HL-60/S4 treated with retinoic acid at 250 ng/mL for 4 days and 3 days (cell line): ENCODE results near the gene ITLN2.
"Not testable (repeated sequence)": the region's sequence is repeated elsewhere in the genome, so short reads cannot be mapped to it uniquely, and the experiment has no call there.

Source experiments
- in situ Hi-C: fragments of 300-500 bp; cut with MboI; formaldehyde crosslinking; loops from 2 replicates; pipeline ENCODE4 v1.7.0; 2022; ENCODE audit warnings: low sequenced_read_pairs

The ITLN2 gene

DNA sequence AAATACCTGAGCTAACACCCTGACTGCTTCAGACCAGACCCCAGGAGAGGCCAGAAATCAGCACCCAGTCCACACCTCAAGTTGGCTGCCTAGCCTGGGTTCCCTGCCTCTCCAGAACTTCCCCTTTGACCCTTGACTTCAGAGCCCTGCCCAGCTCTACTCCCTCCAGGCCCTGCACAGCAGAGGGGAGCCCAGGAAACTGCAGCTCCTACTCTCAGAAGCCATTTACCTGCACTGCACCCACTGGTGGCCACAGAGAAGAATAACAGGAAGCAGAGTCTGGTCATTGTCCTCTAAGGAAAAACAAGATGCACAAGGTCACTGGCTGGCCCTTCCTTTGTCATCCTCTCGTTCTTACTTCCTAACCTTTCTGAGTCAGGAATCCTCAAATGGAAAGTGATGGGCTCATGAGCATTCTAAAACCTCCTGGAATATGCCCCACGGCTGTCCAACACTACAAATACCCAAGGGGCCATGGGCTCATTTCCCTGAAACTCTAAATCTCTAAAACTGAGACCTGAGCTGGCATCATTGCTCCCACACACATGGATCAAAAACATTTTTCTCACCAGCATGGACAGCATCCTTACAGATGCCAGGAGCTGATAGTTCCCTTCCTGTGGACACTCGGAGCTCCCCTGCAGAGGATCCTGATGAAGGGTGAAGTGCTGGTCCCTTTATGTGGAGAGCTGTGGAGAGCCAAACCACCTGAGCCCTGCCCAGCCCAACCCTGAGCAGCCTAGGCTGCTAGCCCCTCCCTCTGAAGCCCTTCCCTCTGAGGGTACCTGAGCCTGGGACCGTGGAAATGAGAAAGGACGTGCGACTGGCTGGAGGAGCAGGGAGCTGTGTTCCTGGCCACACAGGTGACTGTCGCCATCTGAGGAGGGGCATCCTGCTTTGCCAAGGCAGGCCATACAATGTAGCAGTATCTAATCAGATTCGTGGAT, at the start of gene ITLN2:
TSS of gene ITLN2 (minus strand) at position 652 of the 947 bp plus-strand sequence. CDS start at position 584, 68 bp downstream.
- in situ Hi-C loops: loop anchor here (10.0 kb wide), 2 partner anchors 120 to 270 kb away; no protein-coding TSS in a partner anchor

DNA sequence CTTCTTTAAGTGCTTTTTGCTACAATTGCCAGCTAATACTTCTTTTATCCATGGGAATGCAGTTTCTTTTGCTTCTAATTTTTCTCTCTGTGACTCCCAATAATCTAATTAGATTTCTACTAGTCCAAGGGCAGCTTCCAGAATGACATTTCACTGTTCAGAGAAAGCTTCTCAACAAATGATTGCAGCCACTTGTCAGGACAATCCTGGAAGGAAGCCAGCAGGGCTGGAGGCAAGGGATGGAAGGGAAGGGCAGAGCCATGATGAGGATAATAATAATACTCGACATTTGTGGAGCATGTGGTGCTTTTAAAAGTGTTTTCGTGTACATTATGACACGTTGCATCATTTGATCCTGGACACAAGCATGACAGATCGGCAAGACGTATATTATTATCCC, 46.9 kb upstream of the ITLN2 start:
- in situ Hi-C loops: no loop called here

DNA sequence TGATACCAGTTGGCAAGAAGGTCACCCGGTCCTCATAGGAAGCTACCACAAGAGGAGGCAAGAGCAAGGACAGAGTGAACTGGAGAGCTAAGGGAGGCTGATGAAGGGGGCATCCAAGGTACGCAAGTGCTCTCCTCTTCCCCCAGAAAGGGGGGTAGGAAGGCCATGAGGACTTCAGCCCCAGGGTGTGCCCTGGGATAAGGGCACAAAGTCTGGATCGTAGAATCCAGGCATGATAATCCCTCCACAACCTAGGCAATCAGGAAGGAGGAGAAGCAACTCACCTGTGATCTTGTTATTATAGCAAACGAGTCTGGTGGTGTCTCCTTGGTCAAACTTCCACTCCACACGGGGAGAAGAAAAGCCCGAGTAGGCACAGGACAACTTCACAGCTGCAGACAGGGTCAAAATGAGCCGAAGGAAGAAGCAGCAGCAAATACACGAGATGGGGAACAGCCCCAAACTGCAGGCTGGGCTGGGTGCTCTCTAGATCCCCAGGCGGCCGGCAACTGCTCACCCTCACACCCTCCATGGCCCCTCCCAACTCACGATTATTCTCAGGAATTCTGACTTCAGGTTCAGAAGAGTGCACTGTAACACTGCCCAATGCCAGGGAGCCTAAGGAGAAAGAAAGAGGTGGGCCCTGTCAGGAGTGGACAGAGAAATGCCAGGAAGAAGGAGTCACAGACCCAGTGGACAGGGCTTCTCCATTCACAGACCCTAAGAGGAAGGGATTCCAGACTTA, 46.3 kb upstream of the ITLN2 start:
- in situ Hi-C loops: no loop called here

DNA sequence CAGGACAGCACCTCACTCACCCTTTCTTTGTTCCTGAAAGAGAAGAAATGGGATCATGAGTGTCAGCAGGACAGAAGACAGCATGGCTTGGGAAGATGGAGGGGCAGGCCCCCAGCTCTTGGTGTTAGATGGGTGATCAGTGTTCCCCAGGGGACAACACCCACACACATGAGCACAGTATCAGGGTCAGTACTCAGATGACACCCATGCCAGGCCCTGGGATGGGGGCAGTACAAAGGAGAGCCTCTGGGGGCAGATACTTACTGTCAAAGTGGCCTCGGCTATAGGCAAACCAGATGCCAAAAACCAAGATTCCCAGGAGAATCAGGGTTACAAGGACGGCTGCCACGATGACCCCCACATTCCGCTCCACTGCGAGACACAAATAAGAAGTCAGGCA, 44.8 kb upstream of the ITLN2 start:
- in situ Hi-C loops: no loop called here

DNA sequence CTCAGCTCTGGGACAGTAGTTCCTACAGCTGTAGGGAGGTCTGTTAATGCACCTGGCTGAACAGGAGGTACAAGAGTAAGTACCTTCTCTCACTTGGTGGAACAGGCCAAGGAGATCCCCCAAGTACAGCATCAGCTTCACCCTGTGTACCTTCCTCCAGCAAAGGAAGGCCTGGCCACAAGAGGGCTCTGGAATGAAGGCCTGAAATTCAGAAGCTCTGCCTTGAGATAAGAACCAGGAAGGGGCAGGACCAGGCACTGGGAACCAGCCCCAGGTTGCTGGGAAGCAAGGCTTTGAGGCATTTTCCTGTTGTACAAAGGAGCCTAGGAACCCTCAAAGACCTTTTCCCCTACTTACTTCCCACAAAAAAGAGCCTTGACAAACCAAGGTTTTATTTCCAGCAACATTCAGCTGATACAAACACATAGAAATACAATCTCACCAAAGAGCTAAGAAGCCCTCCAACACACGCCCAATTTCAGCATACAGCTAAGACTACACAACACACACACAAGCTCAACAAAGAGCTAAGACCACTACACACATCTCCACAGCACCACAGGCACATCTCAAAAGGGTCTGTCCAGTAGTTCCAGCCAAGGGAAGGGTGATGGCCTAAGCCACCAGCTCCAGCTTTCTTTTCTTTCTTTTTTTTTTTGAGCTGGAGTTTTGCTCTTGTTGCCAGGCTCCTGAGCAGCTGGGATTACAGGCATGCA, 42.9 kb upstream of the ITLN2 start:
- in situ Hi-C loops: no loop called here

DNA sequence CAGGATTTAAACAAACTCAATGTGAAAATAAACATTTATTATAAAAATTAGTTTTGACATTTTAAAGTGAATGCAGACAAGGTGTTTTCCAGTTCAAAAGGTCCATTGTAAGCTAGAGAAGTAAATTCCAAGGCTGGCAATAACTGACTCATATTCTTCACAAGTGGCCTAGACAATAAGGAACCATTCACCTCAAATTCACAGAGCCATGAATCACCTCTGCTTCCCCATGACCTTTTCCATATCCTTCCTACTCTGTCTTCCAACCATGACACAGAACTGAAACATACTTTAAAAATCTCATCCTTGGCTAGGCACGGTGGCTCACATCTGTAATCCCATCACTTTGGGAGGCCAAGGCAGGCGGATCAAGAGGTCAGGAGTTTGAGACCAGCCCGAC, 41.6 kb upstream of the ITLN2 start:
- in situ Hi-C loops: no loop called here

DNA sequence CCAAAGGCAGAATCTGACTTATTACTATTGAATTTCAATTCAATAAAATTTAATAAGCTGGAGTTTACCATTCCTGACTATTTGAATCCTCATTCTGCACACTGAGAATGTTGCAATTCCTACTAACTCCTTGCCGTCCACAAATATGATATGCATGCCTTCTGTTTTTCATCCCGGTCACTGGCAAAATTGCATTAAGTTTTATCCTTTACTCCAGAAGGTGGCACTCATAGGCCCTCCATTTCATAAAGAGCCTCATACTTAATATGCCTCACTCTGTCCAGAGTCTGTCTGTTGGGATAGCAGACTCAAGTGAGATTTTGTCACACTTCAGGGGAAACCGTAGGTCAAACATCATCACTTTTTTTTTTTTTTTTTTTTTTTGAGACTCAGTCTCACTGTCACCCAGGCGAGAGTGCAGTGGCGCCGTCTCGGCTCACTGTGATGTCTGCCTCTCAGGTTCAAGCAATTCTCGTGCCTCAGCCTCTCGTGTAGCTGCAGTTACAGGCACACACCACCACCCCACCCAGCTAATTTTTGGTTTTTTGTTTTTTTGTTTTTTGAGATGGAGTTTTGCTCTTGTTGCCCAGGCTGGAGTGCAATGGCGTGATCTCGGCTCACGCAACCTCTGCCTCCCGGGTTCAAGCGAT, 39.1 kb upstream of the ITLN2 start:
- in situ Hi-C loops: no loop called here

DNA sequence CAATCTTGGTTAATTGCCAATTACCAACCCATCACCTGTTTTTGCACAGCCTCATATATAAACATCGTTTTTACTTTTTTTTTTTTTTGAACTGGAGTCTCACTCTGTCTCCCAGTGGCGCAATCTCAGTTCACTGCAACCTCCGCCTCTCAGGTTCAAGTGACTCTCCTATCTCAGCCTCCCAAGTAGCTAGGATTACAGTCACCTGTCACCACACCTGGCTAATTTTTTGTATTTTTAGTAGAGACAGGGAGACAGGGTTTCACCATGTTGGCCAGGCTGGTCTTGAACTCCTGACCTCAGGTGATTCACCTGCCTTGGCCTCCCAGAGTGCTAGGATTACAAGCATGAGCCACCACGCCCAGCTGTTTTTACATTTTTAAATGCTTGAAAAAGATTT, 37.4 kb upstream of the ITLN2 start:
- in situ Hi-C loops: not testable (repeated sequence)

DNA sequence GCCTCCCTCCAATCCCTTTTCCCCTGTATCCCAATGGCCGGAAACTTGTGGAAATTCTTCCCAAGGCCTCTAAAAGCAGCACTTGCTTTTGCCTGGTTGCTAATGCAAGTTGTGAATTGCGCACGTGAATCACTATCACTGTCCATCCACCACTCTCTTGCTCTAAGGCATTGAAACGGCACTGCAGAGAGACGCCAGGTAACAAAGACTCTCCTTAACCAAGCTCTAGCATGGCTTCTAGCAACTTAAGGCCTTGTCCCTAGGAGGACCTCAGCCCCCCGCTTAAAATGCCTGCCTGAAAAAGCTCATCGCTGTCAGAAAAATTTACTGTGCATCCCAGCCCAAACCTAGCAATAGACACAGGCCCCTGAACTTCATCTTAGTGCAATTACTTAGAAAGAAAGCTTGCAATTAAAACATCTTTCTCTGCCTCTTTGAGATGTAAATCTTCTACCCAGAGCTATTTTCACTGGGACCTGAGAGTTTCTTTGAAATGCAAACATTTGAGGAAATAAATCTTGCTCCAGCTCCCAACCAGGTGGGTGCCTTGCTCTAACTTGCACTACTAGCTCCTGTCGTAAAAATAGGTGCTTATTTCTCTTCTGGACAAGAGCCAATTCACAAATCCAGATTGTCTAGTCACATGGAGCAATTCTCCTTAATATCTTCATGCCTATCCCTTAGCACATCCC, 32.9 kb upstream of the ITLN2 start:
- in situ Hi-C loops: no loop called here

DNA sequence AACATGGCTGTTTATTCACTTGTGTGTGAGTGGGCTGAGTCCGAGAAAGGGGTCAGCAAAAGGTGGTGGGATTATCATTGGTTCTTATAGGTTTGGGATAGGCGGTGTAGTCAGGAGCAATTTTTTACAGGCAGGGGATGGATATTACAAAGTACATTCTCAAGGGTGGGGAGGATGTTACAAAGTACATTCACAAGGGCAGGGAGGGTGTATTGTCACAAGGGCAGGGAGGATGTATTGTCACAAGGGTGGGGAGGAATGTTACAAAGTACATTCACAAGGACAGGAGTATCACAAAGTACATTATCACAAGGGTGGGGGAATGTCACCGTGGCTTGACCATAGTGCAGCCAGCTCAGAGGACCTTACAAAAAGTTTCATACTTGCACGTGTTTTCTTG, 31.1 kb upstream of the ITLN2 start:
- in situ Hi-C loops: no loop called here

DNA sequence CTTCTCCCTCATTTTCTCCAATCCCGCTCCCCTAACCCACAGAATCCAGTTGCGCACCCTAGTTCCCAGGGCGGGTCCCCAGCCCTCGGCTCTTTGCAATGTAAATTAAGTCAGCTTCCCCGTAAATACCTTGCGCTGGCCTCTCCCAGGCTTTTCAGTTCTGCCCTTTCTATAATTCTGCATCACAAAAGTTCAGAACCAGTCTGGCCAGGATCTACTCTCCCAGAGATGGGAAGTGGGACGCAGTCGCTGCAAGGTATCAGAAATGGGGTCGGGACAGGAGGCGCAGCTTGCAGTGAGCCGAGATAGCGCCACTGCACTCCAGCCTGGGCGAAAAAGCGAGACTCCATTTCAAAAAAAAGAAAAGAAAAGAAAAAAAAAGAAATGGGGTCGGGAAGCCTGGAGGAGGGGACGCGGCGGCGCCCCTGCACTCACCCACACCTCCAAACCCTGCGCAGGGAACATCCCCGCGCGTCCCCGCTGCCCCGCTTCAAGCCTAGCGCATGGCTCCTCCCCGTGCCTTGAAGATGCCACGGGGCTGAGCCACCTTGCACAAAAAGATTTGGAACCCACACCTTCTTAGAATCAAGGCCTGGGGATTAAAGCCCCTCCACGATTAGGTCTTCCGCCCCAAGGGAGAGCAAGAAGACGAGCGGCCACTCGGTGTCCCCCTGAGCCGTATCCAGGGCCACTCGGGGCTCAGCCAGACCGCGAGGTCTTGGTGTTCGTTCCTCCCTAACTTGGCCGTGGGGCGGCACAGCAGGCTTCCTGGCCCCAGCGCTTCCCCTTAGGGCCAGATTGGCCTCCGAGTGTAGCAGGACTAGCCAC, 27.2 kb upstream of the ITLN2 start:
- in situ Hi-C loops: no loop called here

DNA sequence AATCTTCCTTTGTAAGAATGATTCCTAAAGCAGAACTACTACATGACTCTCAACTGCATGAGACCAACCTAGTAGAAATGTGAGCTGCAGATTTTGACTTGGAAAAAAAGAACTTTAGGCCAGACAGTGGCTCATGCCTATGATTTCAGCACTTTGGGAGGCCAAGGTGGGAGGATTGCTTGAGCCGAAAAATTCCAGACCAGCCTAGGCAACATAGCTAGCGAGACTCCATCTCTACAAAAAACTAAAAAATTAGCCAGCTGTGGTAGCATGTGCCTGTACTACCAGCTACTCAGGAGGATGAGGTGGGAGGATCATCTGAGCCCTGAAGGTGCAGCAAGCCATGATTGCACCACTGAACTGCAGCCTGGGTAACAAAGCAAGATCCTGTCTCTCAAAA, 24.7 kb upstream of the ITLN2 start:
- in situ Hi-C loops: no loop called here

DNA sequence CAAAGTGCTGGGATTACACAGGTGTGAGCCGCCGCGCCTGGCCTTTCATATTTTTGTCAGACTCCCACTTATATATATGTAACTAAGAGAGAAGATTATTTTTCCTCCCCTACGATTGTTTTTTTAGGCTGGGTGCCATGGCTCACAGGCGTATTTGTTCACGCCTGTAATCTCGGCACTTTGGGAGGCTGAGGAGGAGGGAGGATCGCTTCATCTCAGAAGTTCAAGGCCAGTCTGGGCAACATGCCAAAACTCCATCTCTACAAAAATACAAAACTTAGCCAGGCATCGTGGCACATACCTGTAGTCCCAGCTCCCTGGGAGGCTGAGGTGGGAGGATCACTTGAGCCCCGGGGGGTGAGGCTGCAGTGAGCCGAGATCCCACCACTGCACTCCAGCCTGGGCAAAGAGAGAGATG, 23.9 kb upstream of the ITLN2 start:
- in situ Hi-C loops: no loop called here

DNA sequence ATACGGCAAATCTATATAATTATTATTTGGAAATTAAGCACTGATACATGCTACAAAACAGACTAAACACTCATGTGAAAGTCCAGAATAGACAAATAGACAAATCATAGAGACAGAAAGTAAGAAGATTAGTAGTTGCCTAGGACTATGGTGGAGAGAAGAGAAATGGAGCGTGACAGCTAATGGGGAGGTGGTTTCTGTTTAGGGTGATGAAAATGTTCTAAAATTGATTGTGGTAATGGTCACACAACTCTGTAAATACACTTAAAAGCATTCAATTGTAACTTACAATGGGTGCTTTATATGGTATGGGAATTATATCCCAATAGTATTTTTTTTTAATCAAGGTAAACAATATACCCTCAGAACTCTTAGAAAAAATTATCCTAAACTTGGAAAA, 20.4 kb upstream of the ITLN2 start:
- in situ Hi-C loops: no loop called here

DNA sequence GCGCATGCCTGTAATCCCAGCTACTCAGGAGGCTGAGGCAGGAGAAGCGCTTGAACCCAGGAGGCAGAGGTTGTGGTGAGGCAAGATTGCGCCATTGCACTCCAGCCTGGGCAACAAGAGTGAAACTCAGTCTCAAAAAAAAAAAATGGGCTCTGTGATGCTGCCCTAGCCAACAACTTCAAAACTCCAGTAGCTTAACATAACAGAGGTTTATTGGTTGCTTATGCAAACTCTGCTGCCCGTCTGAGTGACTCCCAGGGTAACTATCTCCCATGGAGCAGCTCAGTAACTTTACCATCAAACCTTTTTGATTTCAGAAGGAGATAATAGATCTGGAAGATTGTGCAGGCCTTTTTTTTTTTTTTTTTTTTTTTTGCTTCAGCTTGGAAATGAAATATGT, 18.9 kb upstream of the ITLN2 start:
- in situ Hi-C loops: no loop called here

DNA sequence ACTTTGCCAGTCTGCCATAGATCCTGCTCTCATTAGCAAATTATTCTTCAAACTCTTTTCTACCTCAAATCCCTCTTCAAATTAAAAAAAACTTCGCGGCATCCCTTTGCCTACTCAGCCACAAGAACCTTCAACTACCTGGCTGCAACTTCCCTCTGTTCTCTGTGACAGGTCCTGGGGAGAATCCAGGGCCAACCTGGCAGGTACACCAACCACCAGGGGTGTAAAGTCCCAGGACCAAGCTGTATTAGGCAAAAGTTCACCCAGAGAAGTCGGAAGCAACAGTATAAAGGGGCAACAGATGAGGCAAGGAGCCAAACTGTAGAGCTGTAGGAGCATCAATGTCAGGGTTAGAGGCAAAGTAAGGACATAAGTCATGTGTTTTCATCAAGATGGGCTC, 18.3 kb upstream of the ITLN2 start:
- in situ Hi-C loops: no loop called here

DNA sequence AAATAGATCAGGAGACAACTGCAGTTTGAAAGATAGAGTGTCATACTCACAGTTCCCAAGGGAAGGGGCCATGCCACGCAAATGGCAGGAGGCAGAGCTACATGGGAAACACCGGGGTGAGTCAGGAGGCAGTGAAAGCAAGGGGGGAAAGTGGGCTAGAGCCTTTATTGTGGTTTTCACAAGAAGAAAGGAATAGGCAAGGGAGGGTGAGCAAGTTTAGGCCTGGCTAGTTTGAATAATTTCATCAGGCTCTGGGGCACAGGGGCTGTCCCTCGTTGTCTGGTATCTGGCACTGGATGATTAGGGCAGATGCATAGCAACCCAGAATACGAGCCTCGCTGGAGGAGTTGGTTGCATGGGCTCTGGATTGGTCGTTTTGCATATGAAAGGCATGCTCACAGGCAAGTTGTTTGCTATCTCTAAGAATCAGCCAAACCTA, 17.0 kb upstream of the ITLN2 start:
- in situ Hi-C loops: no loop called here

DNA sequence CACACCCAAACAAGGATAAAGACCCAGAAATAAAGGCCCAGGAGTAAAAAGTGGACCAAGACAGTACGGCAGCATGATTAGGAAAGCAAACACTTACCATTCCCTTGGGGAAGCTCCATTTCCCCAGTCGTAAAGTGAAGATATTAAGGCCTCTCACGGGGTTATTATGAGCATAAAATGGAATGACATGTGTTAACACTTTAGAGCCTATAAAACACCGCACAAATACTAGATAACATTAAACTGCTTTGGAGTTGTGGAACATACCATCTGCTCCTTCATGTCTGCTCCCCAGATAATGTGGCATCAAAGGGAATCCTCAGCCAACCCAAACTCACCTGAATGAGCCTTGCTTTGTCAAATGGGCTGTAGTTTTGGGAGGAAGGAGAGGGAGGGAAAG, 8.9 kb upstream of the ITLN2 start:
- in situ Hi-C loops: no loop called here

DNA sequence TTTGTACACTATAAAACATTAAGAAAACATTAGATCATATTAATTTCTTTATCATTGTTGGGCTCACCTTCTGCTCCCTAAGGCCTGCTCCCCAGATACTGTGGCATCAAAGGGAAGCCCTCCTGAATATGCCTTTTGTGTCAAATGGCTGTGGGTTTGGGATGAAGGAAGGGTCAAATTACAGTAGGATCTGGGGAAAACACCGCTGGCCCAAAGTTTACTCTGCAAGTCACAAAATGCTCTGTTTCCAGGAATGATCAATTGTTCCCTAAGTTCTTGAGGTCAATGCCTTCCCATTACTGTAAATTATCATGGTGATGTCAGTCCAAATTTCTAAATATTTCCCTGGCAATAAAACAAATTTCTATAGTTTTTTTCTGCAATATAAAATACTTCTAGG, 6.8 kb upstream of the ITLN2 start:
- in situ Hi-C loops: no loop called here
